Transverse colon (tissue), 4 donors: ENCODE data around the gene PDE12.

Source experiments
- EP300 ChIP-seq: sonication (generic); formaldehyde crosslinking; IDR thresholded peaks from one replicate; pipeline ENCODE4 v1.6.1; 2017; ENCODE audit warnings: antibody characterized with exemption, low read depth
- POLR2A ChIP-seq: fragments of 450-650 bp; IDR thresholded peaks from one replicate; pipeline ENCODE4 v1.6.1; 2016; ENCODE audit warnings: antibody characterized with exemption, mild to moderate bottlenecking, moderate library complexity
- POLR2AphosphoS5 ChIP-seq, 3 donors: sonication (generic); formaldehyde crosslinking; IDR thresholded peaks; one replicate each; pipeline ENCODE4 v1.6.1; 2016; ENCODE audit warnings: antibody characterized with exemption in 3 of 3
- TF ChIP-seq, protein P1 (sequence below), 5 experiments: fragments of 200-600 bp in 3 of 5; fragments of 450-650 bp in 2 of 5; sonication (generic) in 3 of 5; IDR thresholded peaks; 1 replicate in 2 of 5; 2 replicates in 3 of 5; pipeline ENCODE4 v1.5.1; 2016 to 2017; ENCODE audit warnings: antibody characterized with exemption in 5 of 5, inconsistent platforms in 3 of 5, mild to moderate bottlenecking in 2 of 5, moderate library complexity in 1 of 5

DNA sequence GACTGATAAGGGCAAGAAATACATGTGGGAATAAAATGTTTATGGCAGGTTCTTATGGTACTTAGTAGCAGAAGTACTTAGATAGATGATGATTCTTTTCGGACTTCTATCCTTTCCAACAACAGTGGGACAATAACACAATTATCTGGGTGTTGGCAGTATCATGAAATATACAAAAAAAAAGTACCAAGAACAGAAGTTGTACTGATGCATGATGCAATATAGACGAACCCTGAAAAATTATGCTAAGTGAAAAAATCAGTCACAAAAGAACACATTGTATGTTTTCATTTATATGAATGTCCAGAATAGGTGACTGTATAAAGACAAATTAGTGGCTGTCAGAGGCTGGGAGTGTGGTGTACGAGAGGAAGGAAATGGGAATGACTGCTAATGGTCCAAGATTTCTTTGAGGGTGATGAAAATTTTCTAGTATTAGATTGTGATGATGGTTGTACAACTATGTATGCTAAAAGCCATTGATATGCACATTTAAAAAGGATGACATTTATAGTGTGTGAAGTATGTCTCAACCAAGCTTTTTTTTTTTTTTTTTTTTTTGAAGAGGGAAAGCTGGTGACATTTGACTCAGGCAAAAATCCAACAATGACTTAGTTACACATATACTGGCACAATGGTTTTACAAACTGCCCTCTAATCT lies 20.0 kb downstream of the PDE12 start:
- no peak for TF ChIP-seq EP300
- TF ChIP-seq, protein P1, sequence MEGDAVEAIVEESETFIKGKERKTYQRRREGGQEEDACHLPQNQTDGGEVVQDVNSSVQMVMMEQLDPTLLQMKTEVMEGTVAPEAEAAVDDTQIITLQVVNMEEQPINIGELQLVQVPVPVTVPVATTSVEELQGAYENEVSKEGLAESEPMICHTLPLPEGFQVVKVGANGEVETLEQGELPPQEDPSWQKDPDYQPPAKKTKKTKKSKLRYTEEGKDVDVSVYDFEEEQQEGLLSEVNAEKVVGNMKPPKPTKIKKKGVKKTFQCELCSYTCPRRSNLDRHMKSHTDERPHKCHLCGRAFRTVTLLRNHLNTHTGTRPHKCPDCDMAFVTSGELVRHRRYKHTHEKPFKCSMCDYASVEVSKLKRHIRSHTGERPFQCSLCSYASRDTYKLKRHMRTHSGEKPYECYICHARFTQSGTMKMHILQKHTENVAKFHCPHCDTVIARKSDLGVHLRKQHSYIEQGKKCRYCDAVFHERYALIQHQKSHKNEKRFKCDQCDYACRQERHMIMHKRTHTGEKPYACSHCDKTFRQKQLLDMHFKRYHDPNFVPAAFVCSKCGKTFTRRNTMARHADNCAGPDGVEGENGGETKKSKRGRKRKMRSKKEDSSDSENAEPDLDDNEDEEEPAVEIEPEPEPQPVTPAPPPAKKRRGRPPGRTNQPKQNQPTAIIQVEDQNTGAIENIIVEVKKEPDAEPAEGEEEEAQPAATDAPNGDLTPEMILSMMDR (IDR thresholded peaks at IDR 0.05), result no peak
- no peak for TF ChIP-seq POLR2A
- TF ChIP-seq POLR2AphosphoS5 (IDR thresholded peaks at IDR 0.05), result no peak
